Breast epithelium (tissue), 3 donors: ENCODE measurements around the gene NCKAP5.

Source experiments
- CTCF ChIP-seq, 3 donors: fragments of 450-650 bp; IDR thresholded peaks; one replicate each; pipeline ENCODE4 v1.5.1; 2016 to 2017; ENCODE audit warnings: antibody characterized with exemption in 3 of 3, mild to moderate bottlenecking in 3 of 3, moderate library complexity in 3 of 3
- POLR2AphosphoS5 ChIP-seq, 3 donors: sonication (generic); formaldehyde crosslinking; IDR thresholded peaks; one replicate each; pipeline ENCODE4 v1.6.1; 2017; ENCODE audit warnings: antibody characterized with exemption in 3 of 3

- TF ChIP-seq CTCF (IDR thresholded peaks at IDR 0.05) (no peak), POLR2AphosphoS5 (IDR thresholded peaks at IDR 0.05) (no peak)
These were observed 185.7 kb downstream of the NCKAP5 start for GRCh38 chr2:133382566-133382965.
